ENCODE results near the gene TRPM7. TPM values are rescaled to one million over a fixed set of nuclear protein-coding genes. Genes with fewer than 3 reads are reported as not detected.

Gene TRPM7
- 10 to 100 TPM; 29.0 to 30.0 TPM for total RNA-seq
- 30.3 TPM for polyA plus RNA-seq (2013, experiment 1 of 2)
- 35.2 TPM for polyA plus RNA-seq (2013, experiment 2 of 2)
- 109 to 455 (median 232) reads per million in 172 experiments for total RNA-seq

GRCh38 chr15:50686469-50687301, at the start of gene TRPM7:
Gene TRPM7 (minus strand): TSS chr15:50686797. CDS start chr15:50686533, 264 bp downstream.
- Mint-ChIP-seq H3K36me3 (ENCODE audit: low read depth) (peaks cover 45% of the 10 kb centered on the region), H3K4me3 (peak within 1 kb of the TSS; percentile 100), H3K4me1 (ENCODE audit: low read depth) (peaks cover 62% of the 10 kb centered on the region), H3K27me3 (no peaks in the 10 kb centered on the region), H3K9me3 (no peaks in the 10 kb centered on the region), H3K27ac (peak within 1 kb of the TSS; percentile 98)
- Histone ChIP-seq H3K4me3 (ENCODE audit: low read length) (peak within 1 kb of the TSS; percentile 81), H3K27me3 (ENCODE audit: control insufficient read depth in 1 of 2, insufficient read depth in 2 of 2, low read length in 2 of 2) (no peaks in the 10 kb centered on the region), H3K9me3 (ENCODE audit: control insufficient read depth in 1 of 2, insufficient read depth in 1 of 2, low read length in 2 of 2) (no peaks in the 10 kb centered on the region), H3K36me3 (ENCODE audit: insufficient read depth, low read length) (peaks cover 7% of the 10 kb centered on the region), H3K4me1 (ENCODE audit: insufficient read depth, low read length) (peaks cover 39% of the 10 kb centered on the region), H3K27ac (ENCODE audit: low read depth in 1 of 2, low read length in 2 of 2) (peak within 1 kb of the TSS; percentile 92 to 95)
- DNase-seq (peak; percentile 74 to 97 (median 84)), ATAC-seq (ENCODE audit: poor library complexity) (peak; percentile 76)
- ChIA-PET CTCF (interaction anchor here (1.5 kb wide), 1 partner anchor 11 kb away, joined by 5 read pairs; no protein-coding TSS in a partner anchor), POLR2A (interaction anchor here (0.5 to 2.3 kb wide), 9 partner anchors 78 to 1531 kb away, joined by 3 to 16 read pairs (median 5); partner anchors contain the start of genes COPS2, GABPB1 and SPPL2A)
- intact Hi-C loops (cut with DNase I, micrococcal nuclease): loop anchor here (1.0 to 10.0 kb wide), 5 partner anchors 78 to 1812 kb away; partner anchors contain the start of genes SPPL2A (in 2 of the 2), AP4E1 (in 1 of the 2), EID1 (in 1 of the 2) and SECISBP2L (in 1 of the 2)
- no peak for TF ChIP-seq CTCF (IDR thresholded peaks at IDR 0.05)

- H3K36me3 Mint-ChIP-seq (ENCODE audit: low read depth): peaks cover 81% of the 10 kb centered on the region
- no peaks in the 10 kb centered on the region for H3K27me3 Mint-ChIP-seq
- no peak overlapping the region for H3K27ac Mint-ChIP-seq
- no peaks in the 10 kb centered on the region for H3K27me3 ChIP-seq (ENCODE audit: control insufficient read depth in 1 of 2, insufficient read depth in 2 of 2, low read length in 2 of 2)
- no peak overlapping the region for H3K4me3 Mint-ChIP-seq
- ATAC-seq (ENCODE audit: poor library complexity): no peak
- POLR2A ChIA-PET: no interaction called here
- DNase-seq: no peak
- no peaks in the 10 kb centered on the region for H3K9me3 Mint-ChIP-seq
- intact Hi-C loops (cut with DNase I, micrococcal nuclease): no loop called here
- H3K4me1 Mint-ChIP-seq (ENCODE audit: low read depth): no peaks in the 10 kb centered on the region
- TF ChIP-seq CTCF (IDR thresholded peaks at IDR 0.05): no peak
- no peaks in the 10 kb centered on the region for H3K9me3 ChIP-seq (ENCODE audit: control insufficient read depth in 1 of 2, insufficient read depth in 1 of 2, low read length in 2 of 2)
- CTCF ChIA-PET: no interaction called here
- peaks cover 58% of the 10 kb centered on the region for H3K36me3 ChIP-seq (ENCODE audit: insufficient read depth, low read length)
- H3K4me3 ChIP-seq (ENCODE audit: low read length): no peak overlapping the region
- H3K4me1 ChIP-seq (ENCODE audit: insufficient read depth, low read length): no peaks in the 10 kb centered on the region
- no peak overlapping the region for H3K27ac ChIP-seq (ENCODE audit: low read depth in 1 of 2, low read length in 2 of 2)
These were observed 48.6 kb upstream of the TRPM7 start for GRCh38 chr15:50735156-50735555.

- no peak overlapping the region for H3K4me3 ChIP-seq (ENCODE audit: low read length)
- H3K4me1 ChIP-seq (ENCODE audit: insufficient read depth, low read length): no peaks in the 10 kb centered on the region
- Mint-ChIP-seq H3K4me3 (no peak overlapping the region), H3K27ac (no peak overlapping the region), H3K9me3 (no peaks in the 10 kb centered on the region), H3K36me3 (ENCODE audit: low read depth) (peaks cover 76% of the 10 kb centered on the region), H3K27me3 (no peaks in the 10 kb centered on the region), H3K4me1 (ENCODE audit: low read depth) (no peaks in the 10 kb centered on the region)
- ChIA-PET CTCF (interaction anchor here (0.6 kb wide), 1 partner anchor 613 kb away, joined by 3 read pairs; no protein-coding TSS in a partner anchor), POLR2A (no interaction called here)
- peaks cover 50% of the 10 kb centered on the region for H3K36me3 ChIP-seq (ENCODE audit: insufficient read depth, low read length)
- H3K27me3 ChIP-seq (ENCODE audit: control insufficient read depth in 1 of 2, insufficient read depth in 2 of 2, low read length in 2 of 2): no peaks in the 10 kb centered on the region
- intact Hi-C loops (cut with DNase I, micrococcal nuclease): no loop called here
- no peak for TF ChIP-seq CTCF (IDR thresholded peaks at IDR 0.05)
- no peak overlapping the region for H3K27ac ChIP-seq (ENCODE audit: low read depth in 1 of 2, low read length in 2 of 2)
- DNase-seq (no peak), ATAC-seq (ENCODE audit: poor library complexity) (no peak)
- no peaks in the 10 kb centered on the region for H3K9me3 ChIP-seq (ENCODE audit: control insufficient read depth in 1 of 2, insufficient read depth in 1 of 2, low read length in 2 of 2)
These were observed 39.7 kb upstream of the TRPM7 start for GRCh38 chr15:50726315-50726714.

Data from CD4-positive, alpha-beta T cell (primary cell).